GM23338 (cell line): Measurements from ENCODE around the gene LMF1.

Source experiments
- CREB1 ChIP-seq: fragments of 250-450 bp; sonication (Bioruptor Pico); IDR thresholded peaks from 2 replicates; pipeline ENCODE4 v1.5.0; 2020; ENCODE audit warnings: low read depth, mild to moderate bottlenecking, moderate library complexity
- ETS1 ChIP-seq: IDR thresholded peaks from 2 replicates; pipeline ENCODE4 v1.6.1; 2016; ENCODE audit warnings: antibody characterized with exemption
- EZH2 ChIP-seq: fragments of 200-600 bp; sonication (generic); IDR thresholded peaks from one replicate; pipeline ENCODE4 v1.8.0; 2017; ENCODE audit warnings: antibody characterized with exemption, mild to moderate bottlenecking, low read depth; ENCODE audit not compliant: unreplicated experiment
- EZH2phosphoT487 ChIP-seq: fragments of 200-600 bp; sonication (generic); IDR thresholded peaks from one replicate; pipeline ENCODE4 v1.8.1; 2018; ENCODE audit warnings: antibody characterized with exemption; ENCODE audit not compliant: unreplicated experiment
- JUNB ChIP-seq: IDR thresholded peaks from one replicate; pipeline ENCODE4 v1.6.1; 2016; ENCODE audit warnings: antibody characterized with exemption; ENCODE audit not compliant: unreplicated experiment
- NANOG ChIP-seq: IDR thresholded peaks from 2 replicates; pipeline ENCODE4 v1.6.1; 2016; ENCODE audit warnings: antibody characterized with exemption, borderline replicate concordance
- POLR2AphosphoS5 ChIP-seq: IDR thresholded peaks from 2 replicates; pipeline ENCODE4 v1.6.1; 2016; ENCODE audit warnings: antibody characterized with exemption, low read depth
- REST ChIP-seq: IDR thresholded peaks from one replicate; pipeline ENCODE4 v1.6.1; 2018; ENCODE audit warnings: antibody characterized with exemption; ENCODE audit not compliant: unreplicated experiment
- STAT1 ChIP-seq: IDR thresholded peaks from one replicate; pipeline ENCODE4 v1.6.1; 2016; ENCODE audit warnings: antibody characterized with exemption; ENCODE audit not compliant: unreplicated experiment
- ZNF114 ChIP-seq: fragments of 250-450 bp; sonication (Bioruptor Pico); IDR thresholded peaks from 2 replicates; pipeline ENCODE4 v1.5.0; 2020; ENCODE audit warnings: mild to moderate bottlenecking, moderate library complexity
- ZNF331 ChIP-seq: fragments of 250-450 bp; sonication (Bioruptor Pico); IDR thresholded peaks from 2 replicates; pipeline ENCODE4 v1.5.0; 2020; ENCODE audit warnings: low read depth, mild to moderate bottlenecking, moderate library complexity
- TF ChIP-seq, protein P1 (sequence below), 2 experiments: fragments of 200-600 bp in 1 of 2; sonication (generic) in 1 of 2; conservative IDR thresholded peaks; 2 replicates each; pipeline versions ENCODE4 v1.5.1 to v1.6.1; 2016 to 2017; ENCODE audit warnings: antibody characterized with exemption in 2 of 2, low read depth in 2 of 2, mild to moderate bottlenecking in 2 of 2, moderate library complexity in 1 of 2
- TF ChIP-seq, protein P2 (sequence below): fragments of 250-450 bp; sonication (Bioruptor Pico); IDR thresholded peaks from 2 replicates; pipeline ENCODE4 v1.5.0; 2020; ENCODE audit warnings: mild to moderate bottlenecking, moderate library complexity

GRCh38 chr16:880471-881171, 90.2 kb downstream of the LMF1 start:
- TF ChIP-seq POLR2AphosphoS5 (no peak), EZH2 (no peak), REST (no peak), ZNF331 (CRISPR knock-in tag) (no peak), EZH2phosphoT487 (no peak), CREB1 (no peak), STAT1 (no peak), JUNB (no peak), ZNF114 (CRISPR knock-in tag) (no peak), ETS1 (no peak), NANOG (no peak)
- TF ChIP-seq, protein P1, sequence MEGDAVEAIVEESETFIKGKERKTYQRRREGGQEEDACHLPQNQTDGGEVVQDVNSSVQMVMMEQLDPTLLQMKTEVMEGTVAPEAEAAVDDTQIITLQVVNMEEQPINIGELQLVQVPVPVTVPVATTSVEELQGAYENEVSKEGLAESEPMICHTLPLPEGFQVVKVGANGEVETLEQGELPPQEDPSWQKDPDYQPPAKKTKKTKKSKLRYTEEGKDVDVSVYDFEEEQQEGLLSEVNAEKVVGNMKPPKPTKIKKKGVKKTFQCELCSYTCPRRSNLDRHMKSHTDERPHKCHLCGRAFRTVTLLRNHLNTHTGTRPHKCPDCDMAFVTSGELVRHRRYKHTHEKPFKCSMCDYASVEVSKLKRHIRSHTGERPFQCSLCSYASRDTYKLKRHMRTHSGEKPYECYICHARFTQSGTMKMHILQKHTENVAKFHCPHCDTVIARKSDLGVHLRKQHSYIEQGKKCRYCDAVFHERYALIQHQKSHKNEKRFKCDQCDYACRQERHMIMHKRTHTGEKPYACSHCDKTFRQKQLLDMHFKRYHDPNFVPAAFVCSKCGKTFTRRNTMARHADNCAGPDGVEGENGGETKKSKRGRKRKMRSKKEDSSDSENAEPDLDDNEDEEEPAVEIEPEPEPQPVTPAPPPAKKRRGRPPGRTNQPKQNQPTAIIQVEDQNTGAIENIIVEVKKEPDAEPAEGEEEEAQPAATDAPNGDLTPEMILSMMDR (conservative IDR thresholded peaks at IDR 0.05; ENCODE audit: low read depth in 2 of 2) = no peak
- TF ChIP-seq, protein P2, sequence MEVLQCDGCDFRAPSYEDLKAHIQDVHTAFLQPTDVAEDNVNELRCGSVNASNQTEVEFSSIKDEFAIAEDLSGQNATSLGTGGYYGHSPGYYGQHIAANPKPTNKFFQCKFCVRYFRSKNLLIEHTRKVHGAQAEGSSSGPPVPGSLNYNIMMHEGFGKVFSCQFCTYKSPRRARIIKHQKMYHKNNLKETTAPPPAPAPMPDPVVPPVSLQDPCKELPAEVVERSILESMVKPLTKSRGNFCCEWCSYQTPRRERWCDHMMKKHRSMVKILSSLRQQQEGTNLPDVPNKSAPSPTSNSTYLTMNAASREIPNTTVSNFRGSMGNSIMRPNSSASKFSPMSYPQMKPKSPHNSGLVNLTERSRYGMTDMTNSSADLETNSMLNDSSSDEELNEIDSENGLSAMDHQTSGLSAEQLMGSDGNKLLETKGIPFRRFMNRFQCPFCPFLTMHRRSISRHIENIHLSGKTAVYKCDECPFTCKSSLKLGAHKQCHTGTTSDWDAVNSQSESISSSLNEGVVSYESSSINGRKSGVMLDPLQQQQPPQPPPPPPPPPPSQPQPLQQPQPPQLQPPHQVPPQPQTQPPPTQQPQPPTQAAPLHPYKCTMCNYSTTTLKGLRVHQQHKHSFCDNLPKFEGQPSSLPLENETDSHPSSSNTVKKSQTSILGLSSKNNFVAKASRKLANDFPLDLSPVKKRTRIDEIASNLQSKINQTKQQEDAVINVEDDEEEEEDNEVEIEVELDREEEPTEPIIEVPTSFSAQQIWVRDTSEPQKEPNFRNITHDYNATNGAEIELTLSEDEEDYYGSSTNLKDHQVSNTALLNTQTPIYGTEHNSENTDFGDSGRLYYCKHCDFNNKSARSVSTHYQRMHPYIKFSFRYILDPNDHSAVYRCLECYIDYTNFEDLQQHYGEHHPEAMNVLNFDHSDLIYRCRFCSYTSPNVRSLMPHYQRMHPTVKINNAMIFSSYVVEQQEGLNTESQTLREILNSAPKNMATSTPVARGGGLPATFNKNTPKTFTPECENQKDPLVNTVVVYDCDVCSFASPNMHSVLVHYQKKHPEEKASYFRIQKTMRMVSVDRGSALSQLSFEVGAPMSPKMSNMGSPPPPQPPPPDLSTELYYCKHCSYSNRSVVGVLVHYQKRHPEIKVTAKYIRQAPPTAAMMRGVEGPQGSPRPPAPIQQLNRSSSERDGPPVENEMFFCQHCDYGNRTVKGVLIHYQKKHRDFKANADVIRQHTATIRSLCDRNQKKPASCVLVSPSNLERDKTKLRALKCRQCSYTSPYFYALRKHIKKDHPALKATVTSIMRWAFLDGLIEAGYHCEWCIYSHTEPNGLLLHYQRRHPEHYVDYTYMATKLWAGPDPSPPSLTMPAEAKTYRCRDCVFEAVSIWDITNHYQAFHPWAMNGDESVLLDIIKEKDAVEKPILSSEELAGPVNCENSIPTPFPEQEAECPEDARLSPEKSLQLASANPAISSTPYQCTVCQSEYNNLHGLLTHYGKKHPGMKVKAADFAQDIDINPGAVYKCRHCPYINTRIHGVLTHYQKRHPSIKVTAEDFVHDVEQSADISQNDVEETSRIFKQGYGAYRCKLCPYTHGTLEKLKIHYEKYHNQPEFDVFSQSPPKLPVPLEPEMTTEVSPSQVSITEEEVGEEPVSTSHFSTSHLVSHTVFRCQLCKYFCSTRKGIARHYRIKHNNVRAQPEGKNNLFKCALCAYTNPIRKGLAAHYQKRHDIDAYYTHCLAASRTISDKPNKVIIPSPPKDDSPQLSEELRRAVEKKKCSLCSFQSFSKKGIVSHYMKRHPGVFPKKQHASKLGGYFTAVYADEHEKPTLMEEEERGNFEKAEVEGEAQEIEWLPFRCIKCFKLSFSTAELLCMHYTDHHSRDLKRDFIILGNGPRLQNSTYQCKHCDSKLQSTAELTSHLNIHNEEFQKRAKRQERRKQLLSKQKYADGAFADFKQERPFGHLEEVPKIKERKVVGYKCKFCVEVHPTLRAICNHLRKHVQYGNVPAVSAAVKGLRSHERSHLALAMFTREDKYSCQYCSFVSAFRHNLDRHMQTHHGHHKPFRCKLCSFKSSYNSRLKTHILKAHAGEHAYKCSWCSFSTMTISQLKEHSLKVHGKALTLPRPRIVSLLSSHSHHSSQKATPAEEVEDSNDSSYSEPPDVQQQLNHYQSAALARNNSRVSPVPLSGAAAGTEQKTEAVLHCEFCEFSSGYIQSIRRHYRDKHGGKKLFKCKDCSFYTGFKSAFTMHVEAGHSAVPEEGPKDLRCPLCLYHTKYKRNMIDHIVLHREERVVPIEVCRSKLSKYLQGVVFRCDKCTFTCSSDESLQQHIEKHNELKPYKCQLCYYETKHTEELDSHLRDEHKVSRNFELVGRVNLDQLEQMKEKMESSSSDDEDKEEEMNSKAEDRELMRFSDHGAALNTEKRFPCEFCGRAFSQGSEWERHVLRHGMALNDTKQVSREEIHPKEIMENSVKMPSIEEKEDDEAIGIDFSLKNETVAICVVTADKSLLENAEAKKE (CRISPR knock-in tag) = no peak
